Spleen (tissue), 11 donors: ENCODE data around the gene CACNA2D3. TPM values are rescaled to one million over a fixed set of nuclear protein-coding genes. Genes with fewer than 3 reads are reported as not detected.

Experiments used
- DNase-seq: peaks from one replicate; pipeline ENCODE4 v3.0.0-alpha.2; 2020
- H3K27ac ChIP-seq, 8 donors: fragments of 200-600 bp; sonication (generic) in 7 of 8; 1 replicate in 4 of 8; 2 replicates in 4 of 8; pipeline versions ENCODE4 v1.5.0 to v1.8.0; 2016 to 2021; ENCODE audit warnings: inconsistent platforms in 4 of 8, mild to moderate bottlenecking in 4 of 8, moderate library complexity in 1 of 8
- H3K27me3 ChIP-seq, 7 donors: fragments of 200-600 bp; sonication (generic) in 6 of 7; replicated peaks in 1 of 7; 1 replicate in 4 of 7; 2 replicates in 3 of 7; pipeline versions ENCODE4 v1.5.0 to v1.8.0; 2016 to 2021; ENCODE audit warnings: inconsistent platforms in 3 of 7, mild to moderate bottlenecking in 1 of 7
- H3K36me3 ChIP-seq, 6 donors: fragments of 200-600 bp; sonication (generic) in 5 of 6; 1 replicate in 4 of 6; 2 replicates in 2 of 6; pipeline versions ENCODE4 v1.5.0 to v1.8.0; 2016 to 2021; ENCODE audit warnings: inconsistent platforms in 2 of 6
- H3K4me1 ChIP-seq, 6 donors: fragments of 200-600 bp; sonication (generic) in 5 of 6; 1 replicate in 3 of 6; 2 replicates in 3 of 6; pipeline versions ENCODE4 v1.5.0 to v1.8.0; 2016 to 2021; ENCODE audit warnings: inconsistent platforms in 3 of 6
- H3K4me3 ChIP-seq, 8 donors: fragments of 200-600 bp; sonication (generic) in 7 of 8; 1 replicate in 4 of 8; 2 replicates in 4 of 8; pipeline versions ENCODE4 v1.5.0 to v1.8.0; 2016 to 2021; ENCODE audit warnings: inconsistent platforms in 4 of 8, mild to moderate bottlenecking in 4 of 8, moderate library complexity in 2 of 8
- H3K9me3 ChIP-seq, 8 donors: fragments of 200-600 bp; sonication (generic) in 7 of 8; 1 replicate in 4 of 8; 2 replicates in 4 of 8; pipeline versions ENCODE4 v1.5.0 to v1.8.0; 2016 to 2021; ENCODE audit warnings: inconsistent platforms in 4 of 8
- POLR2A ChIP-seq, 3 donors: fragments of 450-650 bp; IDR thresholded peaks; one replicate each; pipeline ENCODE4 v1.5.1; 2017; ENCODE audit warnings: antibody characterized with exemption in 3 of 3, mild to moderate bottlenecking in 1 of 3
- POLR2AphosphoS5 ChIP-seq, 3 donors: sonication (generic); formaldehyde crosslinking; IDR thresholded peaks; one replicate each; pipeline ENCODE4 v1.5.1; 2017; ENCODE audit warnings: antibody characterized with exemption in 3 of 3
- WGBS, 5 donors: extraction: QIAGEN DNeasy Blood & Tissue Kit in 3 of 5; methylation state at CpG; one replicate each; pipeline versions ENCODE4 v1.1.5 to v1.1.7; 2013 to 2018; 5-methylcytosine and 5-hydroxymethylcytosine counted together
- intact Hi-C: fragments of 100-400 bp; cut with DNase I; formaldehyde crosslinking; loops from one replicate; pipeline ENCODE4 v1.15.0; 2023; ENCODE audit warnings: low total_unique reads
- polyA plus RNA-seq, 3 donors: library from polyadenylated mRNA; stranded (reverse); fragments of 200-250 nt; gene quantifications; one replicate each; pipeline ENCODE4 v1.2.1, GENCODE V29; 2013
- total RNA-seq, 7 donors: library from RNA; depleted of rRNA in 3 of 7; stranded (reverse); fragments of >200 nt in 3 of 7; fragmentation: NEBNext Ultra II Directional in 4 of 7; extraction: Animal tissue kit (Norgen Biotek cat#: 25700) in 4 of 7; gene quantifications; one replicate each; pipeline versions ENCODE4 v1.1.0 to v1.2.1, GENCODE V29; 2016 to 2021
- TF ChIP-seq, protein P1 (sequence below), 11 experiments: fragments of 200-600 bp in 7 of 11; fragments of 450-650 bp in 4 of 11; sonication (generic) in 4 of 11; IDR thresholded peaks in 8 of 11; conservative IDR thresholded peaks in 3 of 11; 1 replicate in 7 of 11; 2 replicates in 4 of 11; pipeline versions ENCODE4 v1.4.0 to v1.8.0; 2016 to 2021; ENCODE audit warnings: antibody characterized with exemption in 11 of 11, inconsistent platforms in 4 of 11, mild to moderate bottlenecking in 1 of 11
- donor health status: healthy with polysubstance abuse.
- donor health status: DM: no; HTN: no; CAD: no; lungs with moderate emphysema.
- donor health status: DM: no; HTN: no; CAD: no.
- donor health status: Bipolar disorder and iron deficiency.
- donor health status: healthy.
- donor health status: DM: no; HTN: no; CAD: no.
- donor health status: DM: yes; HTN: yes; CAD: no.

CACNA2D3 gene
- total and polyA plus RNA-seq, 10 donors, result 0.83 to 4.9 (median 2.9) TPM

GRCh38 chr3:54083921-54084320 is 38.4 kb upstream of the CACNA2D3 start:
- 59 to 75% (median 71%) methylated on average over 4 of the region's 4 CpGs for WGBS, 5 donors
- TF ChIP-seq, protein P1, sequence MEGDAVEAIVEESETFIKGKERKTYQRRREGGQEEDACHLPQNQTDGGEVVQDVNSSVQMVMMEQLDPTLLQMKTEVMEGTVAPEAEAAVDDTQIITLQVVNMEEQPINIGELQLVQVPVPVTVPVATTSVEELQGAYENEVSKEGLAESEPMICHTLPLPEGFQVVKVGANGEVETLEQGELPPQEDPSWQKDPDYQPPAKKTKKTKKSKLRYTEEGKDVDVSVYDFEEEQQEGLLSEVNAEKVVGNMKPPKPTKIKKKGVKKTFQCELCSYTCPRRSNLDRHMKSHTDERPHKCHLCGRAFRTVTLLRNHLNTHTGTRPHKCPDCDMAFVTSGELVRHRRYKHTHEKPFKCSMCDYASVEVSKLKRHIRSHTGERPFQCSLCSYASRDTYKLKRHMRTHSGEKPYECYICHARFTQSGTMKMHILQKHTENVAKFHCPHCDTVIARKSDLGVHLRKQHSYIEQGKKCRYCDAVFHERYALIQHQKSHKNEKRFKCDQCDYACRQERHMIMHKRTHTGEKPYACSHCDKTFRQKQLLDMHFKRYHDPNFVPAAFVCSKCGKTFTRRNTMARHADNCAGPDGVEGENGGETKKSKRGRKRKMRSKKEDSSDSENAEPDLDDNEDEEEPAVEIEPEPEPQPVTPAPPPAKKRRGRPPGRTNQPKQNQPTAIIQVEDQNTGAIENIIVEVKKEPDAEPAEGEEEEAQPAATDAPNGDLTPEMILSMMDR (IDR thresholded peaks at IDR 0.05 in 8 of 11, conservative IDR thresholded peaks at IDR 0.05 in 3 of 11), result no peak
- no peak for TF ChIP-seq POLR2A (IDR thresholded peaks at IDR 0.05)
- no peak for TF ChIP-seq POLR2AphosphoS5 (IDR thresholded peaks at IDR 0.05)

DNA sequence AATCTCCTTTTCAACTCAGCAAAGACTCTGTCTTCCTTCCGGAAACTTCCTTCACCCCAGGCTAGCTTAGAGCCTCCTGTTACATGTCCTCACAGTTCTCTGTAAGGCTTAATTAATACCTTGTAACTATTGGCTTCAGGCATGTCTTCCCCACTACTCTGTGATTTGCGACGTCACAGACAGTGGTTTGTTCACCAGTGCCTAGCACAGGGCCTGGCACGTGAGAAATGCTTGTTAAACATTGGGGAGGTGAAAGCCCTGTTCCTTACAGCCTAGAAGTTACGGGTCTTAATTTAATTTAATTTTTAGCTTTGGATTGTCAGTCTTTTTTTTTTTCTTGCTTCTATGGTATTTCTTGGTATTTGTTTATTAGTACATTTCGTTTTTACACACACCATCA is 36.4 kb upstream of the CACNA2D3 start:
- peaks cover 0 to 7% (median 0%) of the 10 kb centered on the region in 6 donors for H3K4me1 ChIP-seq
- H3K4me3 ChIP-seq, result no peak overlapping the region
- H3K9me3 ChIP-seq, result no peaks in the 10 kb centered on the region
- H3K27ac ChIP-seq, result no peak overlapping the region
- TF ChIP-seq, protein P1 (IDR thresholded peaks at IDR 0.05 in 8 of 11, conservative IDR thresholded peaks at IDR 0.05 in 3 of 11), result no peak
- TF ChIP-seq POLR2A (IDR thresholded peaks at IDR 0.05), result no peak
- no peak for TF ChIP-seq POLR2AphosphoS5 (IDR thresholded peaks at IDR 0.05)
- 69 to 85% (median 73%) methylated on average over 6 of the region's 6 CpGs for WGBS, 5 donors
- H3K36me3 ChIP-seq, result no peaks in the 10 kb centered on the region
- peaks cover 4 to 52% (median 13%) of the 10 kb centered on the region in 7 donors for H3K27me3 ChIP-seq
- intact Hi-C loops, result no loop called here
- no peak for DNase-seq

More at GRCh38 chr3:54083921-54084320, 38.4 kb upstream of the CACNA2D3 start:
- Histone ChIP-seq H3K4me1 (peaks cover 0 to 7% (median 0%) of the 10 kb centered on the region in 6 donors), H3K9me3 (no peaks in the 10 kb centered on the region), H3K4me3 (no peak overlapping the region), H3K27ac (no peak overlapping the region), H3K36me3 (no peaks in the 10 kb centered on the region), H3K27me3 (peaks cover 4 to 55% (median 13%) of the 10 kb centered on the region in 7 donors)
- DNase-seq, result no peak
- intact Hi-C loops, result no loop called here

DNA sequence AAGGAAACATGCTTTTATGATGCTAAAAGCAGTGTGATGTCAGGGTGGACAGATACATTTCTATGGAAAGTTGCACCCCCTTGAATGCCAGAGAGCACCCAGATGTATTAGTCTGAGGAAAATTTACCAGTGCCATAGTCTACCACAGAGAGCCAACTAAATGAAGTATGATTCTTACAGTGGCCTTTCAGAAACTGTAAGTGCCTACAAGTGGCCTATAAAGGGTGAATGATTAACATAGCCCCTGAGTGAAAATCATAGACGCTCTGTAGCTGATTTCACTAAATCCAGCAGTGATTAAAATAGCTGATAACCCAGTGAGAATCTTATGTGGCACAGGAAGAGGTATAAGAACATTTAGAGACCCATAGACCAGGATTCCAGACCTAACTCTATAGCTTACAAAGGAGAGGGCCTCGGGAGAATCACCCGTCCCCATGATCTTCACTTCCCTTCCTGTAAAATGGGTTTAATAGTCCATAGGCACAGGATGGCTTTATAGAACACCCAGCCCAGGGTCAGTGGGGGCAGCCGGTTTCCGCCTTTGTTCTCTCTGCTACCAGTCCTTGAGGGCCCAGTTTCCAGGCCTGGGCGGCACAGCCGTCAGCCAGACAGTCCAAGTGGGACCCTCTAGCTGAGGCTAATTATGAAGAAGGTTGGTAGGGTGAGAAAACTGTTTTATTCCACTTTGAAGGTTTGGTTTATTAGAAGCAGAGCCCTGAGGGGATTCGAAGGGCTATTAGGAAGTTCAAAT is 35.5 kb upstream of the CACNA2D3 start:
- 76 to 84% (median 81%) methylated on average over 8 of the region's 8 CpGs for WGBS, 5 donors
- H3K4me1 ChIP-seq, result peaks cover 0 to 7% (median 0%) of the 10 kb centered on the region in 6 donors
- no peaks in the 10 kb centered on the region for H3K36me3 ChIP-seq
- TF ChIP-seq POLR2A (IDR thresholded peaks at IDR 0.05), result no peak
- TF ChIP-seq POLR2AphosphoS5 (IDR thresholded peaks at IDR 0.05), result no peak
- TF ChIP-seq, protein P1 (IDR thresholded peaks at IDR 0.05 in 8 of 11, conservative IDR thresholded peaks at IDR 0.05 in 3 of 11), result no peak
- H3K4me3 ChIP-seq, result no peak overlapping the region
- no peak for DNase-seq
- intact Hi-C loops, result no loop called here
- peaks cover 4 to 52% (median 13%) of the 10 kb centered on the region in 7 donors for H3K27me3 ChIP-seq
- H3K9me3 ChIP-seq, result no peaks in the 10 kb centered on the region
- H3K27ac ChIP-seq, result no peak overlapping the region
